ENCODE measurements around the gene SDC1.

DNA sequence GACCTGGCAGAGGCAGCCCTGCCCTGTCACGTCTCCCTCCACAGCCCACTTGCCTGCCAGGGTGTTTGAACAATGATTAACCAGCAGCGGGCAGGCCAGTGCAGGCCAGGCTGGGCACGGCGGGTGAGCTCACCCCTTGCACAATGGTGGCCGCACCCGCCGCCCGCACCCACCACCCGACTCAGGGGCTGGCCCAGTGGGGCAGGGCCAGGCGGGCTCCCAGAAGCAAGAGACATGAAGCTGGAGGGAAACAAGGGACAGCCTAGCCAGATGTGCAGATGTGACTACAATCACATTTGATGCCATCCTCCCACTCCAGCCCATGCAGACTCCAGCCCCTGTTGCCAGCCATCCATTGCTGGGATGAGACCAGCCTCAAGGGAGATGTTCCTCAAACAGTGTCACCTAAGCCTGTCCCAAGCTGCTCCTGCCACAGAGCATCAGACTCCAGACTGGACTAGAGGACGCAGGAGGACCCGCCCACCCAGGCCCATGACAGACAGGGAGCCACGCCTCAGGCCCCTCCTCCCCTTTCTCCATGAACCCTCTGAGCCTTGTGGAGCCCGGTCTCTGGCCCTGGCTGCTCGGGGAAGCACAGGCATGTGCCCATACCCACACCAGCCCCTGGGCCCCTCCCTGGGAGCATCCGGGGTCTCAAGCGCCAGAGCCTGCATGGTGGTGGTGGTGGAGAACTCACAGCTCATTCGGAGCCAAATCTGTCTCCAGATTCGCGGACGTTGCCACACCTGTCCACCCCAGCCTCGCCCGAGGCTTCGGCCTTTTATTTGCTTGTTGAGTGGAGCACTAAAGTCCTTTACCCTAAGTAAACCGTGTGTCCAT is 45.0 kb downstream of the SDC1 start:
- TF ChIP-seq, protein P1, sequence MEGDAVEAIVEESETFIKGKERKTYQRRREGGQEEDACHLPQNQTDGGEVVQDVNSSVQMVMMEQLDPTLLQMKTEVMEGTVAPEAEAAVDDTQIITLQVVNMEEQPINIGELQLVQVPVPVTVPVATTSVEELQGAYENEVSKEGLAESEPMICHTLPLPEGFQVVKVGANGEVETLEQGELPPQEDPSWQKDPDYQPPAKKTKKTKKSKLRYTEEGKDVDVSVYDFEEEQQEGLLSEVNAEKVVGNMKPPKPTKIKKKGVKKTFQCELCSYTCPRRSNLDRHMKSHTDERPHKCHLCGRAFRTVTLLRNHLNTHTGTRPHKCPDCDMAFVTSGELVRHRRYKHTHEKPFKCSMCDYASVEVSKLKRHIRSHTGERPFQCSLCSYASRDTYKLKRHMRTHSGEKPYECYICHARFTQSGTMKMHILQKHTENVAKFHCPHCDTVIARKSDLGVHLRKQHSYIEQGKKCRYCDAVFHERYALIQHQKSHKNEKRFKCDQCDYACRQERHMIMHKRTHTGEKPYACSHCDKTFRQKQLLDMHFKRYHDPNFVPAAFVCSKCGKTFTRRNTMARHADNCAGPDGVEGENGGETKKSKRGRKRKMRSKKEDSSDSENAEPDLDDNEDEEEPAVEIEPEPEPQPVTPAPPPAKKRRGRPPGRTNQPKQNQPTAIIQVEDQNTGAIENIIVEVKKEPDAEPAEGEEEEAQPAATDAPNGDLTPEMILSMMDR (conservative IDR thresholded peaks at IDR 0.05; ENCODE audit: low read length), result no peak
- no peak for TF ChIP-seq EZH2phosphoT487 (IDR thresholded peaks at IDR 0.05; ENCODE audit: borderline replicate concordance, low read depth, low read length)
